AG04450 (cell line): ENCODE data around the gene CEBPG. TPM values are rescaled to one million over a fixed set of nuclear protein-coding genes. Genes with fewer than 3 reads are reported as not detected.

Source experiments
- CTCF ChIA-PET: fragments of 300-600, 350-600 bp; formaldehyde crosslinking; extraction: SDS; loops from one replicate; lab custom pipeline; 2022; ENCODE audit warnings: antibody characterized with exemption, inconsistent platforms; lab: Charles Lee
- POLR2A ChIA-PET: fragments of 350-600 bp; formaldehyde crosslinking; extraction: SDS; loops from one replicate; lab custom pipeline; 2021; ENCODE audit warnings: antibody characterized with exemption, inconsistent platforms; lab: Yijun Ruan, JAX
- DNase-seq: peaks from one replicate; pipeline ENCODE4 v3.0.0-alpha.2; 2011; ENCODE audit warnings: low read depth, low spot score
- H3K27ac ChIP-seq: one replicate; pipeline ENCODE4 v1.5.1; 2012; ENCODE audit warnings: low read depth, low read length, control low read depth
- H3K27me3 ChIP-seq: one replicate; pipeline ENCODE4 v1.6.0; 2012; ENCODE audit warnings: low read length; ENCODE audit not compliant: control insufficient read depth, insufficient read depth
- H3K4me3 ChIP-seq: 2 replicates; pipeline ENCODE4 v1.5.1; 2011; ENCODE audit warnings: mild to moderate bottlenecking, low read depth, low read length, control low read depth
- H3K9me3 ChIP-seq: 2 replicates; pipeline ENCODE4 v1.5.1; 2012; ENCODE audit warnings: low read length; ENCODE audit not compliant: control insufficient read depth, insufficient read depth
- CTCF ChIP-seq: IDR thresholded peaks from 2 replicates; pipeline ENCODE4 v1.5.1; 2011; ENCODE audit warnings: low read depth, low read length, control low read depth, inconsistent platforms
- polyA plus RNA-seq: library from polyadenylated mRNA; depleted of rRNA; stranded (reverse); fragments of >200 nt; gene quantifications from 2 replicates; pipeline ENCODE4 v1.2.3, GENCODE V29; 2011; rRNA removed

CEBPG gene
- polyA plus RNA-seq, 1 experiment, result 31.6 TPM

- H3K4me3 ChIP-seq, result no peak overlapping the region
These were observed 57.3 kb downstream of the CEBPG start for GRCh38 chr19:33430674-33431277.

GRCh38 chr19:33432015-33432414 lies 58.5 kb downstream of the CEBPG start:
- TF ChIP-seq CTCF, result no peak
- ChIA-PET CTCF (interaction anchor here (0.6 to 2.9 kb wide), 10 partner anchors 16 to 664 kb away, joined by 3 to 28 read pairs (median 5); no protein-coding TSS in a partner anchor), POLR2A (no interaction called here)
- no peaks in the 10 kb centered on the region for H3K27me3 ChIP-seq
- H3K27ac ChIP-seq, result no peak overlapping the region
- H3K4me3 ChIP-seq, result no peak overlapping the region
- DNase-seq, result no peak
- H3K9me3 ChIP-seq, result no peaks in the 10 kb centered on the region; the same call in 1 of the 2 replicates

More at GRCh38 chr19:33430674-33431277, 57.3 kb downstream of the CEBPG start:
- POLR2A ChIA-PET, result no interaction called here
- Histone ChIP-seq H3K9me3 (no peaks in the 10 kb centered on the region; the same call in 1 of the 2 replicates), H3K27me3 (no peaks in the 10 kb centered on the region), H3K27ac (no peak overlapping the region)
- TF ChIP-seq CTCF, result peak; percentile 82
- CTCF ChIA-PET, result interaction anchor here (0.5 to 3.0 kb wide), 30 partner anchors 12 to 925 kb away, joined by 3 to 87 read pairs (median 4); partner anchors contain the start of gene PEPD
- peak; percentile 34 for DNase-seq

Other genes with a start within 250 kb of the CEBPG start
- gene WDR88, start 241.6 kb upstream of the CEBPG start, polyA plus RNA-seq, result not detected in 2 replicates
- gene LRP3, start 179.4 kb upstream of the CEBPG start, polyA plus RNA-seq, result 9.5 and 15.8 TPM in 2 replicates
- gene SLC7A10, start 147.9 kb upstream of the CEBPG start, polyA plus RNA-seq, result not detected in 2 replicates
- 0.02 and 0.06 TPM in 2 replicates for gene CEBPA, start 71.2 kb upstream of the CEBPG start, polyA plus RNA-seq
- gene PEPD, start 148.1 kb downstream of the CEBPG start, polyA plus RNA-seq, result 67.1 and 92.6 TPM in 2 replicates
- not detected in 2 replicates for gene CHST8, start 248.2 kb downstream of the CEBPG start, polyA plus RNA-seq